Stimulated activated CD4-positive, alpha-beta T cell treated with anti-CD3 and anti-CD28 coated beads, Interleukin-15, amount 100 ng/mL, for 48 hours (primary cell): ENCODE measurements around the gene C5orf47.

Experiments
- DNase-seq, 2 donors: peaks; one replicate each; pipeline ENCODE4 v3.0.0-alpha.2; 2020; ENCODE audit warnings: low read depth in 2 of 2

C5orf47 gene

GRCh38 chr5:173988554-173989431, at the start of gene C5orf47:
Gene C5orf47, plus strand, starts transcription at chr5:173989170. Its CDS starts 94 bp downstream, at chr5:173989264.
- no peak for DNase-seq

GRCh38 chr5:173940269-173940668, 48.7 kb upstream of the C5orf47 start:
- DNase-seq: no peak

GRCh38 chr5:173941102-173941501, 47.9 kb upstream of the C5orf47 start:
- no peak for DNase-seq

- DNase-seq: no peak
Measured at GRCh38 chr5:173941758-173942401, 47.1 kb upstream of the C5orf47 start.

DNA sequence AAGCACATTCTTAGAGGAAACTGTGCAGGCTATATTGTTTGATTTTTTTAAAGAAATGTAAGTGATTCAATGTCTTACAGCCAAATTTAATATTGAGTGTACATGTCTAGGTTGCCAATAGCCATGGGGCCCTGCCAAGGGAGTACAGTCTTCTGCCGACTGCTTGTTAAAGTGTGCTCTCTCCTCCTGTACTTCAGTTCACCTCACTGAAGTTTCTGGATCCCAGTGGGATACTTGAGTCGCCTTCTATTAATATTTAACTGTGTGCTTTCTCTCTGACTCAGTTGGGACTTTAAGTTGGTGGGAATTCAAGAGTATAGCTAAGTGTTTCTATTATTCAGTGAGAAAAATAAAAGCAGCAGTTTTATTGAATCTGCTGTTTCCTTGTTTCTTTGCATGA, 44.5 kb upstream of the C5orf47 start:
- DNase-seq: no peak

- DNase-seq: no peak
Measured at GRCh38 chr5:173945160-173945559, 43.8 kb upstream of the C5orf47 start.

GRCh38 chr5:173946323-173946722, 42.6 kb upstream of the C5orf47 start:
- no peak for DNase-seq

- no peak for DNase-seq
Measured at GRCh38 chr5:173950829-173951228, 38.1 kb upstream of the C5orf47 start.

DNA sequence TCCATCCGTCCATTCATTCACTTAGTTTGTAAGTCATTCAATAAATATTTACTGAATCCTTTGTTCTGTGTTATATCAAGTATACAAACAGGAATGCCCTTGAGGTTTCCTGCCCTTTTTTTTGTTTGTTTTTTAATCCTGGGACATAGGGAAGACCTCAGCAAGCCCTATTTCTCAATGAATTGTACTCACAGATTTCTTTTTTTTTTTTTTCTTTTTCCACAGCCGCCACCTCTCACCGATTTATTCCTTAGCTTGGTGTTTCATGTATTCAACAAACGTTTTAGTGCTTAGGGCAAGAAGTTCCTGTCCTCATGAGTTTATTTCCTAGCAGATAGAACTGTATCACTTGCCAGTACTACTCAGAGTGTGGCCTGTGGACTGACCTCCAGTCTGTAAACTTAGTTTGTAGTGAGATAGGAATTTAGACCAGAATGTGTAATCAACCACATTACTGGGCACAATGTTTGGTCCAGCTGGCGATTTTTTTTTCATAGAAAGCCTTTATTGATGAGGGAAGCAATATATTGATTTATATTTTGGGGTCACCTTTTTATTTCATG, 35.4 kb upstream of the C5orf47 start:
- DNase-seq: no peak

DNA sequence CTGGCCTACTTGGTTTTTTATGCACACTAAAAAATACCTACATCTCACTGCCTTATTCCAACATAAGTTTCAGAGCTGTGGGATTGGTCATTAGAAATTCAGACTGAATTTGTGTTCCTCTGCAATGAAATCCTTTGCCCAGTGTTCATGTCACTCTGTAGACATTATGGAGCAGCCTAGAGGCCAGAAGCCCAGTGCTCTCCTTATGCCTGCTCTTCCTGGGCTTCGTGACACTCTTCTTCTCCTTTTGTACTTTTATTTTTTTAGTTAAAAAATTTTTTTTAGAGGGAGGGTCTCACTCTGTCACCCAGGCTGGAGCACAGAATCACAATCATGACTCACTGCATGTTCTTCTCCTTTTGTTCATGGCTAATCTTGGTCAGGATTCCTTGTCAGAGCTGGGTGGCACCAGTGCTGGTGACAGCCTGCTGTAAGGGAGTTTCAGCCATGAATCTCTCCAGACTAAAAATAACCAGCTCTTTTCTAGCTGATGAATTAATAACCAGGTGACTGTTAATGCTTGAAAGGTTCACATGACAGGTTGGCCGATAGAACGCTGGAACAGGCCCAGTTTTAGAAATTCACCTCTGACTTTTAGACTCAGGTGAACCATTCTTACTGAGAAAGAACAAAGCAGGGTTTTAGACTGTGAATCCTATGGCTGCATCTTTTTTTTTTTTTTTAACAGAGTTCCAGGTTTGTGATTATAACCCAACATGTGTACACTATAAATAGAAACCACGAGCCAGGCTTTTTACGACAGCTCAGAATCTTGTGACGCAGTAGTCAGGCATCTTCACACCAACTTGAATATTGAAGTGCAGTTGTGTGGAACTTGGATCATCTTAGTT, 34.1 kb upstream of the C5orf47 start:
- DNase-seq: no peak

DNA sequence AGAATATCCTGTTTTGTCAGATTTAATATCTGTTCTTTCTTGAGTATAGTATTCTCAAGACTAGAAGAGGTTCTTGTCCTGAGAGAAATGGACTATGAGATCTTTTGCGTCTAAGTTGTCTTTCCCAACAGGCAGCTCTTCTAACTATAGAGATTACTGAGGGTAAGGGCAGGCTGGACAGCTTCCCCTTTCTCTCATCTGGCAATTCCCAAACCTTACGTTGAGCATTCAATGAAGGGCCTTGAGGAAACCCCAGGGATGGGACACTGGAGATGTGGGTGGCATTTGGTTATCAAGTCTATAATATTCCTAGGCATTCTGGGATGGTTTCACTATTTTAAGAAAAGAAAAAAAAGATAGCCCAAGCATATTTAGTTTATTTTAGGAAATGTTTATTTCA, 28.0 kb upstream of the C5orf47 start:
- DNase-seq: no peak

DNA sequence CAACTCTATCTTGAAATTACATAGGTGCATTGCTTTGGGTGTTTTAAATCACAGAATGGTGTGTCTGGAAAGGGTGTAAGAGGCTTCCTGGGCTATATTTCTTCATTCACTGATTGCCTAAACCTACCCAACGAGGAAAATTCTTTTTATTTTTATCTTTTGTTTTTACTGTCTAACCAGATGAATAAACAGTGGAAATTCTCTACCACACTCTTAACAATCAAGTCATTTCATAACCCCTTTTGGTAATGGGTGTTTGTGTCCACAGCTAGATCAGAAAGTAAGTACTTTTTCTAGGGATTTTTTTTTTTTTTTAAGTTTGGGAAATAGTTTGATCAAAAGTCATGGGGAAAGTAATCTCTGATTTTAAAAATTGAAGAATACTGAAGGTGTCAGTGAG, 27.6 kb upstream of the C5orf47 start:
- no peak for DNase-seq

- DNase-seq: no peak
Measured at GRCh38 chr5:173962436-173962972, 26.5 kb upstream of the C5orf47 start.

GRCh38 chr5:173963182-173963838, 25.7 kb upstream of the C5orf47 start:
- no peak for DNase-seq

DNA sequence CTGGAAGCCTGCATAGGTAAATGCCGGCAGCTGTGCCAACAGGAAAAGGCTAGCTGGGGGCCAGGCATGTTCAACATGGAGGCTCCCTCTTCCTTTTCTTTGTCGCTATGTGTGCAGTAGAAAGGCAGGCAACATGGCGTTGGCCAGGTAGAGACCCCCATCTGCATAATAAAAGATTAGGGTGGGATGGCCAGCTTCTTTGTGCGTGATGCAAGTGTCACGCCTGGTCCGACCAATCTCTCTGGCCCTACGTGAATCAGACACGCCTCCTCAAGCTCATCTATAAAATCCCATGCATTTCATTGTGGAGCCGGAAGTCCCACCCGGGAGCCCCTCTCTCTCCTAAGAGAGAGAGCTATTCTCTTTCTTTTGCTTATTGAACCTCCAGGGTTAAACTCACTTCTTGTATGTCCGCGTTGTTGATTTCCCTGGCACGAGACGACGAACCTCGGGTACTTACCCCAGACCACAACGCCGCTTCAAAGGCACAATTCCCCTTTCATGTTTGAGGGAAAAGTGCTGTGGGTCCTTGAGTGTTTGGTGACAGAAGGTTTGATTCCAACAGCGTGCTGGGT, 25.0 kb upstream of the C5orf47 start:
- DNase-seq: no peak

- no peak for DNase-seq
Measured at GRCh38 chr5:173964506-173964905, 24.5 kb upstream of the C5orf47 start.

DNA sequence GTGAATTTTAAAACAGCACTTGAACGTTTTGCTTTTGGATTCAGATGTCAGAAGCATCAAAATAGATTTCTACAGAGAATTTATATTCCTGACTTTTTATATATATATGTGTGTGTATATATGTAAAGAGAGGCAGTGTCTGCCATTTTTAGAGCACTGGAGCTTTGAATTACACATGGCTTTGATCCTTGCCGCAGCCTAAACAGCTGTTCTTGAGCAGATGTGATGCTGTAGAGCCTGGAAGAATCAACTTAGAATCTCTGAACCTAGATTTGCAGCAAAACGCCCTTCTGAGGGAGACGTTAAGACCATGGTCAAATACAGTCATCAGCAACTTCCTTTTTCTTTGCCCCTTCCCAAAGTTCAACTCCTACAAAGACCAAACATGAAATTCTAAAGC, 21.7 kb upstream of the C5orf47 start:
- DNase-seq: no peak

GRCh38 chr5:173968154-173968797, 20.7 kb upstream of the C5orf47 start:
- DNase-seq: no peak

DNA sequence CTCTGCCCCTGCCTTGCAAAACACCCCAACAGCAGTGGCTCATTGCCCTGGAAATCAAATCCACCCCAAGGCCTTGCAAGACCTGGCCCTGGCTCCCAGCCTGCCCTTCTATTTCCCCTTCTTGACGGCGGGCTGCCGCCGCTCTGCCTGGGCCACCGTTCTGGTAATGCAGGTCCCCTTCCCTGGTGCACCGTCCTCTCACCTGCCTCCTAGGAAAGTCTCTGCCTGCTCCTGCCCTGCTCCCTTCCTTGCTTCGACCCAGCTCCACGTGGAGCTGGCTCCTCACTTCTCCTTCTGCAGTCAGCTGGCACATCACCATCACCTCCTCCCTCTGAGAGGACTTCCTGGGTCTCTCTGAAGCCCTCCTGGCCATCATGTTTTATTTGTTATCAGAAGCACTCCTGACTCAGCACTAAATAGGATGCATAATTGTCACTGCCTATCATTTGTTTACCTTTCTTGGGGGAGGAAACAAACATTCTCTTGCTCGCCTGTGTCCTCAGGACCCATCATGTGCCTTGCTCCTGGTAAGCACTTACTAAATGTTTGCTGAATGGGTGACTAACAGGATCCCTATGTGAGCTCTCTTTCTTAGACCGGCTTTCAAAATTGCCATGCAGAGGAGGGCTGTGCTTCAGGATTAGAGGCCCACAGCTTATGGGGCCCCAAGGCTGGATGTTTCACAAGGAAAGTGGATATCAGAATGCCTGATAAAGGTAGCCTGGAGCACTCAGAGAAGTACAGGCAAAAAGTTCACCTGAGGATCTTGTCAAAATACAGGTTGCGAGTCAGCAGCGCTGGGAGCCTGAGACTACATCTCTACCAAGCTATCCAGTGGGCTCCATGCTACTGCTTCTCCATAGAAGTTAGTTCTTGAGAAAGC, 19.6 kb upstream of the C5orf47 start:
- no peak for DNase-seq
